ENCODE results near the gene NAA60.

NAA60 gene

DNA sequence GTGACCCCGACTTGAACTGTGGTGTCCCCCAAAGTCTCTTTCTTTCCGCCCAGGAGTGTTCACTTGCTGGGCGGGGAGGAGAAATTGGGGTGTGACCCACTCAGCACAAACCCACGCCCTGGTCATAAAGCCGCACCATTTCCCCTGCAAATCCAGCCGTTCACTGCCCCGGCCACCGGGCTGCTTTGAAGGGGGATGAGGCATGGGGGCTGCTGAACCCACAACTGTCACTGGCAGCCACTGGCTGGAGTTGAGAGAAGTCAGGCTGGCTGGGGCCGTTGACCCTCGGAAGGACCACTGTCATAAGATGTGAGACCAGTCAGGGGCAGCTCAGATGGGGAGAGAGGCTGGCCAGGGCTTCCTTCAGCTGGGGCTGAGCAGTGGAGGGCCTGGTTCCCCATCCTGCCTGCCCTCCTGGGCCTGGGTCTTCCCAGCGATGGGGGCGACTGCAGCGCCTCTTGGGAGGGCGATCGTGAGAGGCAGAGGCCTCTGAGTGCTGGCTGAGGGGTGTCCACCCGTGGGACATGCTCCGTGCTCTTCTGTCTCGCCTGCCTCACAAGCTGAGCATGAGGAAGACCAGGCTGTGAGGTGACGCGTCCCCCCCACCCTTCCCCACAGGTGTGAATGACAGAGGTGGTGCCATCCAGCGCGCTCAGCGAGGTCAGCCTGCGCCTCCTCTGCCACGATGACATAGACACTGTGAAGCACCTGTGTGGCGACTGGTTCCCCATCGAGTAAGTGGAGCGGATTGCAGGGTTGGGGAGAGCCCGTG, 32.3 kb downstream of the NAA60 start:
- TF ChIP-seq EP300 (IDR thresholded peaks at IDR 0.05; ENCODE audit: borderline replicate concordance) = no peak
- no peak for TF ChIP-seq TCF12 (IDR thresholded peaks at IDR 0.05; ENCODE audit: low read depth)
- TF ChIP-seq, protein P1, sequence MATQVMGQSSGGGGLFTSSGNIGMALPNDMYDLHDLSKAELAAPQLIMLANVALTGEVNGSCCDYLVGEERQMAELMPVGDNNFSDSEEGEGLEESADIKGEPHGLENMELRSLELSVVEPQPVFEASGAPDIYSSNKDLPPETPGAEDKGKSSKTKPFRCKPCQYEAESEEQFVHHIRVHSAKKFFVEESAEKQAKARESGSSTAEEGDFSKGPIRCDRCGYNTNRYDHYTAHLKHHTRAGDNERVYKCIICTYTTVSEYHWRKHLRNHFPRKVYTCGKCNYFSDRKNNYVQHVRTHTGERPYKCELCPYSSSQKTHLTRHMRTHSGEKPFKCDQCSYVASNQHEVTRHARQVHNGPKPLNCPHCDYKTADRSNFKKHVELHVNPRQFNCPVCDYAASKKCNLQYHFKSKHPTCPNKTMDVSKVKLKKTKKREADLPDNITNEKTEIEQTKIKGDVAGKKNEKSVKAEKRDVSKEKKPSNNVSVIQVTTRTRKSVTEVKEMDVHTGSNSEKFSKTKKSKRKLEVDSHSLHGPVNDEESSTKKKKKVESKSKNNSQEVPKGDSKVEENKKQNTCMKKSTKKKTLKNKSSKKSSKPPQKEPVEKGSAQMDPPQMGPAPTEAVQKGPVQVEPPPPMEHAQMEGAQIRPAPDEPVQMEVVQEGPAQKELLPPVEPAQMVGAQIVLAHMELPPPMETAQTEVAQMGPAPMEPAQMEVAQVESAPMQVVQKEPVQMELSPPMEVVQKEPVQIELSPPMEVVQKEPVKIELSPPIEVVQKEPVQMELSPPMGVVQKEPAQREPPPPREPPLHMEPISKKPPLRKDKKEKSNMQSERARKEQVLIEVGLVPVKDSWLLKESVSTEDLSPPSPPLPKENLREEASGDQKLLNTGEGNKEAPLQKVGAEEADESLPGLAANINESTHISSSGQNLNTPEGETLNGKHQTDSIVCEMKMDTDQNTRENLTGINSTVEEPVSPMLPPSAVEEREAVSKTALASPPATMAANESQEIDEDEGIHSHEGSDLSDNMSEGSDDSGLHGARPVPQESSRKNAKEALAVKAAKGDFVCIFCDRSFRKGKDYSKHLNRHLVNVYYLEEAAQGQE (IDR thresholded peaks at IDR 0.05; ENCODE audit: low read depth) = no peak

DNA sequence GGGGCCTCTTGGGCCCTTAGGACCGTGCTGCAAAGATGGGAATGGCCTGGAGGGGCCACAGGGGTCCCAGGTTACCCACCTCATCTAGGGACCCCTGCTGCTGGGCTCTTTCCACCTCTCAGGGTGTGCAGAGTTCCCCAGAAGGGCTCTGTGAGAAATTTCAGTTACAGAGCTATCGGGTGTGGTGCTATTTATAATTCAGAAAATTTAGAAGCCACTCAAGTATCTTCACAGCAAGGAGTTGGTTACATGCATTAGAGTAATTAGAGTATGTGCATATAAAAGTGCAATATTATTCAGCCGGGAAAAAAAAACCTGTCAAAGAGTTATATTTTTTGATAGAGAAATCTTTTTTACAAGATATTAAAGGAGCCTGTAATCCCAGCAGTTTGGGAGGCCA, 32.9 kb downstream of the NAA60 start:
- TF ChIP-seq ZBTB7A (IDR thresholded peaks at IDR 0.05; ENCODE audit: low read depth) (no peak), RAD21 (IDR thresholded peaks at IDR 0.05; ENCODE audit: low read depth) (no peak), TAF1 (IDR thresholded peaks at IDR 0.05; ENCODE audit: low read depth) (no peak), EP300 (IDR thresholded peaks at IDR 0.05; ENCODE audit: borderline replicate concordance) (no peak)
- TF ChIP-seq, protein P1 (IDR thresholded peaks at IDR 0.05; ENCODE audit: low read depth) = no peak

DNA sequence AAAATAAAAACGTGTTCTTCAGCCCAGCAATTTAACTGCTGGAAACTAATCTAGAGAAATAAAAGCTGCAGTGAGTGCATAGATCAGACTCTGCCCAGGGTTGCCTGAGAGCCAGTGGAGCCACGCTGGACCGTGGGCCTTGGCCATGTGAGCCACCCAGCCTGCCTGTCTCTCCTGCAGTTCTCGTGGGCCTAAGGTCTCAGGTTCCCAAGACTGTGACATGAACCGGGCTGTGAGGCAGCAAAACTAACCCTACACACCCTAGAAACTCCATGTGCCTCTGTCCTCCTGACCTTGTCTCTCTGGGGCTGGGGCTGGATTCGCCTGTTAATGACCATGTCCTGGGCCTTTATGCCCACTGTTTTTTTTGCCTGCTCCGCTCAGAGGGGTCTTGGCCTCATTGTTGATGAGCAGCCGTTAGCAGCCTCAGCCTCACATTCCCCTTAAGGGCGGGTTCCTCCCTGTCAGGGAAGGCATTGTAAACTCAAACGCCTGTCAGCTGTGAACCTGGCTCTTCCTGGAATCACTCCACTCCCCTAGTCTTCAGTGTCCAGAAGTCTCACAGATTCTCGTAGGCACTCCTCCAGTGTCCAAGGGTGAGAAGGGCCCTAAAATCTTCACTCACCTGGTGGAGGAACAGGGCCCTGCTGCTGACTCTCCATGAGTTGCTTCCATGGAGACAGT, 34.9 kb downstream of the NAA60 start:
- TF ChIP-seq CREB1 (IDR thresholded peaks at IDR 0.05; ENCODE audit: low read depth) = no peak
- TF ChIP-seq, protein P1 (IDR thresholded peaks at IDR 0.05; ENCODE audit: low read depth) = no peak
- no peak for TF ChIP-seq EGR1 (IDR thresholded peaks at IDR 0.05)
- no peak for TF ChIP-seq TCF12 (IDR thresholded peaks at IDR 0.05; ENCODE audit: low read depth)

GRCh38 chr16:3479654-3480216, 36.3 kb downstream of the NAA60 start:
- TF ChIP-seq EP300 (IDR thresholded peaks at IDR 0.05; ENCODE audit: borderline replicate concordance) (no peak), YY1 (IDR thresholded peaks at IDR 0.05; ENCODE audit: low read depth) (no peak), RAD21 (IDR thresholded peaks at IDR 0.05; ENCODE audit: low read depth) (no peak)
- TF ChIP-seq, protein P1 (IDR thresholded peaks at IDR 0.05; ENCODE audit: low read depth) = no peak
- TF ChIP-seq, protein P2, sequence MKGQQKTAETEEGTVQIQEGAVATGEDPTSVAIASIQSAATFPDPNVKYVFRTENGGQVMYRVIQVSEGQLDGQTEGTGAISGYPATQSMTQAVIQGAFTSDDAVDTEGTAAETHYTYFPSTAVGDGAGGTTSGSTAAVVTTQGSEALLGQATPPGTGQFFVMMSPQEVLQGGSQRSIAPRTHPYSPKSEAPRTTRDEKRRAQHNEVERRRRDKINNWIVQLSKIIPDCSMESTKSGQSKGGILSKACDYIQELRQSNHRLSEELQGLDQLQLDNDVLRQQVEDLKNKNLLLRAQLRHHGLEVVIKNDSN (IDR thresholded peaks at IDR 0.05) = no peak
